ENCODE measurements around the gene PRKN.

PRKN gene

DNA sequence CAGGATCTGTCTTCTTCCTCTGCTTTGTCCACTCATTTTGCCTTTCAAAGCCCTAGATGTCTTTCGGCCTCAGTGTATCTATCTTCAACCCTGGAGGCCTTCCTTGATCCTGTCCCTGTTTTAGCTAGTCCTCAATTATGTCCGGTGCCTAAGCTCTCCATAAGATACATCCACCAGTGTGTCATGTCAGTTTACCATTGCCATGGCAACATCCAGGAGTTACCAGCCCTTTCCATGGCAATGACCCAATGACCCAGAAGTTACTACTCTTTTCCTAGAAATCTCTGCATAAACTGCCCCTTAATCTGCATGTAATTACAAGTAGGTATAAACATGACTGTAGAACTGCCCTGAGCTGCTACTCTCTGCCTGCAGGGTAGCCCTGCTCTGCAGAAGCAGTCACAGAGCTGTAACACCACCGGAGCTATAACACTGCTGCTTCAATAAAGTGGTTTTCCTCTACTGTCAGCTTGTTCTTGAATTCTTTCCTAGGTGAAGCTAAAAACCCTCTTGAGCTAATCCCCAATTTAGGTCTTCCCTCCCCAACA, 741.6 kb downstream of the PRKN start:
- no peak for DNase-seq
- no peak for TF ChIP-seq GATA1 (IDR thresholded peaks at IDR 0.05; ENCODE audit: low read depth, low read length)
- no peak for TF ChIP-seq POLR2A (IDR thresholded peaks at IDR 0.05; ENCODE audit: low read length)

DNA sequence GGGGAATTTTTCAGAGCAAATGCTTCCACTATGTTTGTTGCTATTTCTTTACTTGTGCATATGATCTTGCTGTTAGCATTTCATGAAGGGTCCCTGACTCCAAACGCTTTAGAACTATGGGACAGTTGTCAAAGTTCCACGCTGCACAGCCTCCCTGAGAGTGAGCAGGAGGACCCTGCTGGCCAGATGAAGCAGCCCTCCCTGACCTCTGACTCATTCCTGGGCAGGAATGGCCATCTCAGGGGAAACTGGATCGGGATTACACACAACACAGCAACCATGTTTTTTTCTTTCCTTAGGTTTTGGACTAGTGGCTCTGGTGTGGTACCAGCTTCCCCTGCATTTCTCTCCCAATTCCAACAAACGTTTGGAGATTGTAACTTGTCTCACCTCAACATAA, 742.9 kb downstream of the PRKN start:
- no peak for DNase-seq
- TF ChIP-seq POLR2A (IDR thresholded peaks at IDR 0.05; ENCODE audit: low read length), result no peak
- TF ChIP-seq GATA1 (IDR thresholded peaks at IDR 0.05; ENCODE audit: low read depth, low read length), result no peak

DNA sequence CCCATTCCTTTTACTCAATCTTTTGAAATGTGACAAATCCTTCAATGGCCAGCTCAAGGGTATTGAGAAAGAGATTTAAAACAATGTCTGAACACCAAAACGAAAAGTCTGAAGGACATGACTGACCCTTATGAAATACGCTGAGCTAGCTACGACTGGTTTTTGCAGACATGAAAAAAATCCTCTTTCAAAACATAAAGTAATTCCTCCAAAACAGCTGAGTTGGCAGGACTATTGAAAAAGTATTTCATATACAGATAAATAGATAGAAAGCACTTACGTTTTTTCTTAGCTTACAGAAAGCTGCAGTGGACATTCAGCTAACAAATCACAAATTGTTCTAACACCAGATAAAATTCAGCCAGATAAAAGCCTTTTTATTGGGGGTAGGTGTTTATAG, 751.0 kb downstream of the PRKN start:
- DNase-seq, result no peak

GRCh38 chr6:161973064-161973463, 754.5 kb downstream of the PRKN start:
- DNase-seq, result no peak
- no peak for TF ChIP-seq GATA1 (IDR thresholded peaks at IDR 0.05; ENCODE audit: low read depth, low read length)
- no peak for TF ChIP-seq POLR2A (IDR thresholded peaks at IDR 0.05; ENCODE audit: low read length)

More for the DNA sequence above, 751.0 kb downstream of the PRKN start:
- TF ChIP-seq GATA1 (IDR thresholded peaks at IDR 0.05; ENCODE audit: low read depth, low read length), result no peak
- TF ChIP-seq POLR2A (IDR thresholded peaks at IDR 0.05; ENCODE audit: low read length), result no peak

DNA sequence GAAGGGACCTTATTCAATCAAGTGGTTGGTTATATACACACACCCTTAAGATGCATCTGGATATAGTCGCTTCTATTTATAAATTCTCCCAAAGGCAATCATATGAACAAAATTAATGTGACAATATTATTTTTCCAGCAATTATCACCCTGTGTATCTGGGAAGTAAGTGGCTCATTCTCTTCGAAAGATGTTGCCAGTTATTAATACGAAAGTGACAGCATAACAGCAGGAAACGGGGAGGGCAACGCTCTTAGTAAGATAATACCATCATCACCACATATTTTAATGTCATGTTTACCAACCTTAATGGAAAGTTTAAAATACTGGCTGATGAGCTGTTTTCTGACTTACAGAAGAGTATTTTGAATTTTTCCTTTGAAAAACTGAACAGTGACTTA, 756.5 kb downstream of the PRKN start:
- TF ChIP-seq GATA1 (IDR thresholded peaks at IDR 0.05; ENCODE audit: low read depth, low read length) (no peak), POLR2A (IDR thresholded peaks at IDR 0.05; ENCODE audit: low read length) (no peak)
- DNase-seq, result no peak

DNA sequence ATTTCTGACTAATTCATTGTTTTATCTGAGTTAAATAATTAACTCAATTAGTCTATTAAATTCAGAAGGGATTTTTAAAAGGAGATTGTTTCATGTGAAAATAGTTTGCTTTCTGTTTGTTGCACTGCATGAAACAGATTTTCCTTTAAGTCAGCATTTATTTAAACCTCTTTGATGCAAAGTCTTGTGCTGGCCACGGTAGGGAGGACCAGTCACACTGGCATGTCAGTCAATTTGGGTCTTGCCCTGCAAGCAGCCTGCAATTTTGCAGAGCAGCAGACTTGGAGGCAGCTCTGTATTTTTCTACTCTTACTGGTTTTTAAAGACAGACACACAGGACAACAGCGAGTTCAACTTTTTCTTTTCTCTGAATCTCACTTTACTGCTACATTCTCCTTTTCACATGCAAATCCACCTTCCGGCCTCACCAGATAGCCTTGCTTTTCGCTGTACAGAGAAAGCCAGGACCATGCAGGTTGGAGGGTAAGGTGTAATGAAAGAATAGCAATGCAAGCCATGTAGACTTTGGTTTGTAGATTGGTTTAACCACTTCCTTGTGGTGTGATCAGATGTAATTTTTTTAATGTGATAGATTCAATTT, 763.8 kb downstream of the PRKN start:
- no peak for DNase-seq
- no peak for TF ChIP-seq POLR2A (IDR thresholded peaks at IDR 0.05; ENCODE audit: low read length)
- no peak for TF ChIP-seq GATA1 (IDR thresholded peaks at IDR 0.05; ENCODE audit: low read depth, low read length)

GRCh38 chr6:161963181-161963580, 764.4 kb downstream of the PRKN start:
- no peak for TF ChIP-seq POLR2A (IDR thresholded peaks at IDR 0.05; ENCODE audit: low read length)
- no peak for TF ChIP-seq GATA1 (IDR thresholded peaks at IDR 0.05; ENCODE audit: low read depth, low read length)
- no peak for DNase-seq

GRCh38 chr6:161961796-161962195, 765.8 kb downstream of the PRKN start:
- no peak for DNase-seq
- no peak for TF ChIP-seq POLR2A (IDR thresholded peaks at IDR 0.05; ENCODE audit: low read length)
- no peak for TF ChIP-seq GATA1 (IDR thresholded peaks at IDR 0.05; ENCODE audit: low read depth, low read length)

- no peak for DNase-seq
- TF ChIP-seq POLR2A (IDR thresholded peaks at IDR 0.05; ENCODE audit: low read length) (no peak), GATA1 (IDR thresholded peaks at IDR 0.05; ENCODE audit: low read depth, low read length) (no peak)
Observed at GRCh38 chr6:161961046-161961445, 766.5 kb downstream of the PRKN start.

- no peak for TF ChIP-seq POLR2A (IDR thresholded peaks at IDR 0.05; ENCODE audit: low read length)
- no peak for TF ChIP-seq GATA1 (IDR thresholded peaks at IDR 0.05; ENCODE audit: low read depth, low read length)
Observed at GRCh38 chr6:161959072-161959471, 768.5 kb downstream of the PRKN start.

DNA sequence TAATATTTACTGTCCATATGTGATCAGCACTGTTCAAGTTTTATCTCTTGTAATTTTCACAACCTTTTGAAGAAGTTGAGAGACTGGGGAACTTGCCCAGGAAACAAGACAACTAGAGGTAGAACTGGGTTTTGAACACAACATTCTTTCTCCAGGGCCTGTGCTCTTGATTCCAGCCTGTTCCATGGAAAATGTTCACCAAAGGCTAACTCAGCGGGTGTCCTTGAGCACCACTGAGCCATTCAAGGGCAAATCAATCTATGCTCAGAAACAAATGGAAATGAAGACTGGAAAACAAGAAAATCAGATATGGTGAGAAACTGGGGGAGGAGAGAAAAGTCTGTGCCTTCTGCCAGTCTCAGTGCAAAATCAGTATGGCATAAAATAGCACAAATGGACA, 771.5 kb downstream of the PRKN start:
- DNase-seq, result no peak
- no peak for TF ChIP-seq GATA1 (IDR thresholded peaks at IDR 0.05; ENCODE audit: low read depth, low read length)
- TF ChIP-seq POLR2A (IDR thresholded peaks at IDR 0.05; ENCODE audit: low read length), result no peak

More at GRCh38 chr6:161959072-161959471, 768.5 kb downstream of the PRKN start:
- DNase-seq, result no peak

- no peak for DNase-seq
Observed at GRCh38 chr6:161954699-161955276, 772.8 kb downstream of the PRKN start.

DNA sequence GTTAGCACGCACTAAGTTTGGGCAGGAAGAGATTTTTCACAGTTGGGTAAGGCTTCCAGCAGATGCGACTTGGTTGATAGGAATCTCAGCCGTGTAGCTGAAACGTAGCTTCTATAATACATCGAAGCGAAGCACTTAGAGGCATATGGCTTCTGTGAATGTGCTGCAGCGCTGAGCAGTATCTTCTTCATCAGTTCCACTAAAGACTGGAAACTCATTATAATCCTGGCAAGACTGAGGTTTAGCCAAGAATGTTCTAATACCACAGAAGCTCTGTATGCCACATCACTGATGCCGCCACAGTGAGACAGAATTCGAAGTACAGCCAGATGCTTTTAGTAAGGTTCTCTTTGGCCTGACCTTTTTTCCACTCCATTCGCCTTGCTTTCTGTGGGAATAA, 773.5 kb downstream of the PRKN start:
- TF ChIP-seq GATA1 (IDR thresholded peaks at IDR 0.05; ENCODE audit: low read depth, low read length) (no peak), POLR2A (IDR thresholded peaks at IDR 0.05; ENCODE audit: low read length) (no peak)
- no peak for DNase-seq

More at GRCh38 chr6:161954699-161955276, 772.8 kb downstream of the PRKN start:
- no peak for TF ChIP-seq POLR2A (IDR thresholded peaks at IDR 0.05; ENCODE audit: low read length)
- TF ChIP-seq GATA1 (IDR thresholded peaks at IDR 0.05; ENCODE audit: low read depth, low read length), result no peak

DNA sequence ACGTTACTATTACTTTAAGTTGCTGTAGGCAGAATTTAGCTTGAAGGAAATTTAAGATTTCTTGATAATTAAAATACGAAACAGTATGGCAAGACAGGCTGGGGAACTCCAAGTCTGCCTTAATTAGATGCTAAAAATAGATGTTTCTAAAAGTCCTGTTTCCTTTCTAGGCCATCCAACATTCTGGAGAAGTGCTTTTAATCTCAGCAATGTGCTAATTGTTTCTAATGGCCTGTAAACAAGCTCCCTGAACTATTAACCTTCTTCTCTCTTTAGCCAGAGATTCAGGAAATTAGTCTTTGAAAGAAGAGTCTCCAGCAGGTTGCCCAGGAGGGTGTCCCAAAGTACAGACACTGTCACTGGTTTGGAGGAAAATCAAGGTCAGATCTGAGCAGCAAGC, 776.4 kb downstream of the PRKN start:
- no peak for DNase-seq
- TF ChIP-seq GATA1 (IDR thresholded peaks at IDR 0.05; ENCODE audit: low read depth, low read length) (no peak), POLR2A (IDR thresholded peaks at IDR 0.05; ENCODE audit: low read length) (no peak)

DNA sequence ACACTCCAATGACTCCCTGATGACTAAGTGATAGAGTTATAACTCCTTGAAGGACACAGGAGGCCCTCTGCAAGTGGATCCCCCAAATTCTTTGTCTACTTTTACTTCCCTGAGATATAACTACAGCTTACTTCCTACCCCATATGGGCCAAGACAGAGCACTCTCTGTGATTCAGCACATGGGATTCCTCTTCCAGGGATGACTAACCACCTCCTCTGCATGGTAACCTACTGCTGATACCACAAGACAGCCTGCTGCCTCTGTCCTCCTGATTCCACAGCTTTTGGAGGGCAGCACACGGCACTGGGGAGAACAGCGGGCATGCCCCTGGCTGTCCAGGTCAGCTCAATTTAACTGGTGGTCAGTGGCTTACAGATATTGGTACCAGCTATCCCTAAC, 778.0 kb downstream of the PRKN start:
- TF ChIP-seq GATA1 (IDR thresholded peaks at IDR 0.05; ENCODE audit: low read depth, low read length) (no peak), POLR2A (IDR thresholded peaks at IDR 0.05; ENCODE audit: low read length) (no peak)
- no peak for DNase-seq
